Ammon's horn (tissue), 1 donor: ENCODE measurements around the gene BZW2.
"Not testable (repeated sequence)": the region's sequence is repeated elsewhere in the genome, so short reads cannot be mapped to it uniquely, and the experiment has no call there.

Source experiments
- DNase-seq: peaks from one replicate; pipeline ENCODE4 v3.0.0-alpha.2; 2016; ENCODE audit warnings: low spot score

The BZW2 gene

GRCh38 chr7:16646472-16647072 is 591 bp downstream of the BZW2 start:
- DNase-seq = peak; percentile 18

- no peak for DNase-seq
Measured at GRCh38 chr7:16647435-16647960, 1.5 kb downstream of the BZW2 start.

DNA sequence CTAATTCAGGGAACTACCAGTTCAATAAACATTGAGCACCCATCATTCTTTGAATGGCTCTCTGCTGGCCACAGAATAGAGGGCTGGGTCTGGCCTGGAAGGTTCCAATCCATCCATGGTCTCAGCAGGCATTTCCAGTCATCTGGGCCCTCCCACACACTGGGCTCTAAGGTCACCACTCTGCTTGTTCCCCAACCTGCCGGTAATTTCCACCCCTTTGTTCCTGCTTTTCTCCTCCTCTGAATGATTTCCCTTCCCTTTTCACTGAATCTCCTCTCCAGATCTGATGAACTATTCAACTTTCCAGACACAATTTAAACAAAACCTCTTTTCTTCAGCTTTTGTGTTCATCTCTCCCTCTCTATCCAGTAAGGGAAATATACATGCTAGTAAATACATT is 2.6 kb downstream of the BZW2 start:
- DNase-seq = no peak

- DNase-seq = no peak
Measured at GRCh38 chr7:16649196-16649595, 3.2 kb downstream of the BZW2 start.

DNA sequence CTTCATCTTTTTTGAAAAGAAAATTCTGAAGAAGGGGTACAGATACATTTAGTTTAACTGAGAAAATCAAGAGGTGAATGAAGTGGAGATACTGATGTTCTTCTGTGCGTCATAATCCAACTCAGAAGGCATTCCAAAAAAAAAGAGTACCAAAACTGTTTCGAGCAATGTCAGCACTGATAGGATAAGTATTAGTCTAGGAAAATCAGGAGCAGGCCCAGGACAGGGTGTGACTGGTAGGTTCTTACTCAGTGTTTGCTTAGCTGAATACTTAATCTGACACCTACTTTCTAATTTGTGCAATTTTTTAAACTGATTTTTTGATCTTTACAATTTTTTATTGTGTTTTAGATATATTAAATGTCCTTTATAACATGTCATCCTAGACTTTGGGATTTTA is 4.3 kb downstream of the BZW2 start:
- no peak for DNase-seq

GRCh38 chr7:16651396-16652239 is 5.6 kb downstream of the BZW2 start:
- DNase-seq = no peak

- DNase-seq = no peak
Measured at GRCh38 chr7:16652240-16652583, 6.2 kb downstream of the BZW2 start.

- DNase-seq = no peak
Measured at GRCh38 chr7:16652888-16653287, 6.9 kb downstream of the BZW2 start.

DNA sequence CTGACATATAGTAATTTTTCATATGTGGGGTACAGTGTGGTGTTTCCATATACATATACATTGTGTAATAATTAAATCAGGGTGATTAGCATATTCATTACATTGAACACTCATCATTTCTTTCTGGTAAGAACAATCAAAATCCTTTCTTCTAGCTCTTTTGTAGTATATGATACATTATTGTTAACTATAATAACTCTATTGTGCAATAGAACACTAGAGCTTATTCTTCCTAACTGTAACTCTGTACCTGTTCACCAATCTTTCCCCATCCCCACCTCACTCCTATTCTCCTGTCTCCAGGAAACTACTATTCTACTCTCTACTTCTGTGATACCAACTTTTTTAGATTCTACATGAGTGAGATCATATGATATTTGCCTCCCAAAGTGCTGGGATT is 9.4 kb downstream of the BZW2 start:
- DNase-seq = no peak

DNA sequence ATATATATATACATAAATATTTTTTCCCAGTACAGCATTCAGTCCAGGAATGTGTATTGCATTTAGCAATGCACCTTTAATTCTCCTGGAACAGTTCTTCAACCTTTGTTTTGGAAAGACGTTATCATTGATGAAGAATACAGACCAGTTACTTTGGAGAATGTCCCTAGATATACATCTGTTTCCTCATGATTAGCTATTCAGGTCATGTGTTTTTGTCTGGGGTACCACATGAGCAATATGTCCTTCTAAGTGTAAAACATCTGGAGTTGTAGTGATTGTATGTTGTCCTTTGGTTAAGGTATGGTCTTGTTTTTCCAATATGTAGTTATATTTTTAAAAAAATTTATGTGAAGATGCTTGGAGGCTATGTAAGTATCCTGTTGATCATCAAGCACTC is 10.2 kb downstream of the BZW2 start:
- DNase-seq = no peak

- no peak for DNase-seq
Measured at GRCh38 chr7:16657656-16658279, 11.8 kb downstream of the BZW2 start.

GRCh38 chr7:16659854-16660497 is 14.0 kb downstream of the BZW2 start:
- not testable (repeated sequence) for DNase-seq

GRCh38 chr7:16660702-16661464 is 14.9 kb downstream of the BZW2 start:
- DNase-seq = no peak

GRCh38 chr7:16661924-16662323 is 15.9 kb downstream of the BZW2 start:
- no peak for DNase-seq

- no peak for DNase-seq
Measured at GRCh38 chr7:16667355-16667754, 21.4 kb downstream of the BZW2 start.

- no peak for DNase-seq
Measured at GRCh38 chr7:16668049-16668858, 22.3 kb downstream of the BZW2 start.

GRCh38 chr7:16668978-16669377 is 23.0 kb downstream of the BZW2 start:
- DNase-seq = no peak

- no peak for DNase-seq
Measured at GRCh38 chr7:16669581-16669980, 23.6 kb downstream of the BZW2 start.

DNA sequence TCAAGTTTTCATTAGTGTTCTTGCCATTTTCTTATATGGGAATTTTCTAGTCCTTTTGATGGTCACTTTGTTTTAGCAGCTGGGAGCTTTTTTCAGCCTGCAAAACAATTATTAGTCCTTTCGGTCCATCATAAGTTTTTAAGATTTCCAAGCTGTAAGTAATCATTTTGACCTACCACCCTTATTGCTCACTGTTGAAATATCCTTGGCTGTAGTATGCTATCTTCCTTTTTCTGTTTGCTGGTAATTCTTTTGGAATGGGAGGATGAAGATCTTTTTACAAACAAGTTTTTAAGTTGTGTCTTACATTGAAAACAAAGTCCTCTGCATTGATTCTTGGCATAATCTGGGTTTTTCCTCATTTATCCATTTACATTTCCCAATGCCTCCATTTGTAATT is 24.0 kb downstream of the BZW2 start:
- DNase-seq = no peak

- no peak for DNase-seq
Measured at GRCh38 chr7:16670731-16671344, 24.9 kb downstream of the BZW2 start.

- no peak for DNase-seq
Measured at GRCh38 chr7:16671811-16672210, 25.8 kb downstream of the BZW2 start.
